ENCODE results near the gene ME3. TPM values are rescaled to one million over a fixed set of nuclear protein-coding genes. Genes with fewer than 3 reads are reported as not detected.

Gene ME3
- total RNA-seq, 1 donor from 2014 or later = 4.1 TPM

- Mint-ChIP-seq H3K4me1 (ENCODE audit: low read depth) (peaks cover 24% of the 10 kb centered on the region), H3K4me3 (ENCODE audit: low read depth) (no peak overlapping the region), H3K27ac (peak overlapping the region; percentile 67), H3K36me3 (ENCODE audit: low read depth) (no peaks in the 10 kb centered on the region), H3K9me3 (no peaks in the 10 kb centered on the region), H3K27me3 (ENCODE audit: low read depth) (peaks cover 8% of the 10 kb centered on the region)
- intact Hi-C loops (cut with micrococcal nuclease) = loop anchor here (1.0 to 10.0 kb wide), 6 partner anchors 50 to 832 kb away; partner anchors contain the start of gene CCDC83
- DNase-seq (ENCODE audit: low spot score) = no peak
Observed at GRCh38 chr11:86687185-86687778, 14.9 kb upstream of the ME3 start.

GRCh38 chr11:86686531-86686930 is 14.1 kb upstream of the ME3 start:
- intact Hi-C loops (cut with micrococcal nuclease) = loop anchor here (5.0 to 10.0 kb wide), 4 partner anchors 49 to 832 kb away; partner anchors contain the start of gene CCDC83
- Mint-ChIP-seq H3K4me3 (ENCODE audit: low read depth) (no peak overlapping the region), H3K9me3 (no peaks in the 10 kb centered on the region), H3K27ac (peak overlapping the region; percentile 67), H3K36me3 (ENCODE audit: low read depth) (no peaks in the 10 kb centered on the region), H3K27me3 (ENCODE audit: low read depth) (peaks cover 2% of the 10 kb centered on the region), H3K4me1 (ENCODE audit: low read depth) (peaks cover 24% of the 10 kb centered on the region)
- no peak for DNase-seq (ENCODE audit: low spot score)

GRCh38 chr11:86681483-86681756 is 9.0 kb upstream of the ME3 start:
- H3K27ac Mint-ChIP-seq = no peak overlapping the region
- H3K4me1 Mint-ChIP-seq (ENCODE audit: low read depth) = peaks cover 2% of the 10 kb centered on the region
- no peak overlapping the region for H3K4me3 Mint-ChIP-seq (ENCODE audit: low read depth)
- no peak for DNase-seq (ENCODE audit: low spot score)
- intact Hi-C loops (cut with micrococcal nuclease) = loop anchor here (10.0 kb wide), 1 partner anchor 827 kb away; the partner anchor contains the start of gene CCDC83
- H3K36me3 Mint-ChIP-seq (ENCODE audit: low read depth) = no peaks in the 10 kb centered on the region
- peaks cover 2% of the 10 kb centered on the region for H3K27me3 Mint-ChIP-seq (ENCODE audit: low read depth)
- H3K9me3 Mint-ChIP-seq = no peaks in the 10 kb centered on the region

- peaks cover 2% of the 10 kb centered on the region for H3K27me3 Mint-ChIP-seq (ENCODE audit: low read depth)
- no peak overlapping the region for H3K27ac Mint-ChIP-seq
- no peaks in the 10 kb centered on the region for H3K36me3 Mint-ChIP-seq (ENCODE audit: low read depth)
- intact Hi-C loops (cut with micrococcal nuclease) = loop anchor here (10.0 kb wide), 1 partner anchor 826 kb away; the partner anchor contains the start of gene CCDC83
- H3K4me3 Mint-ChIP-seq (ENCODE audit: low read depth) = no peak overlapping the region
- H3K9me3 Mint-ChIP-seq = no peaks in the 10 kb centered on the region
- DNase-seq (ENCODE audit: low spot score) = no peak
- H3K4me1 Mint-ChIP-seq (ENCODE audit: low read depth) = peaks cover 2% of the 10 kb centered on the region
Observed at GRCh38 chr11:86680716-86681482, 8.5 kb upstream of the ME3 start.

- no peak for DNase-seq (ENCODE audit: low spot score)
- Mint-ChIP-seq H3K27ac (no peak overlapping the region), H3K4me3 (ENCODE audit: low read depth) (no peak overlapping the region), H3K27me3 (ENCODE audit: low read depth) (peaks cover 2% of the 10 kb centered on the region), H3K36me3 (ENCODE audit: low read depth) (no peaks in the 10 kb centered on the region), H3K9me3 (no peaks in the 10 kb centered on the region), H3K4me1 (ENCODE audit: low read depth) (peaks cover 2% of the 10 kb centered on the region)
- intact Hi-C loops (cut with micrococcal nuclease) = loop anchor here (5.0 kb wide), 1 partner anchor 222 kb away; no protein-coding TSS in a partner anchor
Observed at GRCh38 chr11:86678823-86679222, 6.4 kb upstream of the ME3 start.

GRCh38 chr11:86678296-86678695 is 5.9 kb upstream of the ME3 start:
- Mint-ChIP-seq H3K9me3 (no peaks in the 10 kb centered on the region), H3K36me3 (ENCODE audit: low read depth) (no peaks in the 10 kb centered on the region), H3K4me3 (ENCODE audit: low read depth) (no peak overlapping the region), H3K4me1 (ENCODE audit: low read depth) (peaks cover 2% of the 10 kb centered on the region), H3K27ac (no peak overlapping the region), H3K27me3 (ENCODE audit: low read depth) (peaks cover 4% of the 10 kb centered on the region)
- intact Hi-C loops (cut with micrococcal nuclease) = loop anchor here (5.0 kb wide), 1 partner anchor 221 kb away; no protein-coding TSS in a partner anchor
- no peak for DNase-seq (ENCODE audit: low spot score)

GRCh38 chr11:86676533-86677154 is 4.2 kb upstream of the ME3 start:
- no peak overlapping the region for H3K4me3 Mint-ChIP-seq (ENCODE audit: low read depth)
- H3K36me3 Mint-ChIP-seq (ENCODE audit: low read depth) = no peaks in the 10 kb centered on the region
- H3K9me3 Mint-ChIP-seq = no peaks in the 10 kb centered on the region
- H3K27me3 Mint-ChIP-seq (ENCODE audit: low read depth) = peaks cover 5% of the 10 kb centered on the region
- H3K27ac Mint-ChIP-seq = no peak overlapping the region
- intact Hi-C loops (cut with micrococcal nuclease) = loop anchor here (5.0 kb wide), 1 partner anchor 219 kb away; no protein-coding TSS in a partner anchor
- H3K4me1 Mint-ChIP-seq (ENCODE audit: low read depth) = peaks cover 5% of the 10 kb centered on the region
- DNase-seq (ENCODE audit: low spot score) = no peak

GRCh38 chr11:86676010-86676409 is 3.6 kb upstream of the ME3 start:
- peaks cover 10% of the 10 kb centered on the region for H3K27me3 Mint-ChIP-seq (ENCODE audit: low read depth)
- no peaks in the 10 kb centered on the region for H3K9me3 Mint-ChIP-seq
- no peak for DNase-seq (ENCODE audit: low spot score)
- H3K36me3 Mint-ChIP-seq (ENCODE audit: low read depth) = no peaks in the 10 kb centered on the region
- intact Hi-C loops (cut with micrococcal nuclease) = loop anchor here (5.0 kb wide), 1 partner anchor 219 kb away; no protein-coding TSS in a partner anchor
- no peak overlapping the region for H3K27ac Mint-ChIP-seq
- peaks cover 9% of the 10 kb centered on the region for H3K4me1 Mint-ChIP-seq (ENCODE audit: low read depth)
- H3K4me3 Mint-ChIP-seq (ENCODE audit: low read depth) = no peak overlapping the region

GRCh38 chr11:86675017-86675416 is 2.6 kb upstream of the ME3 start:
- Mint-ChIP-seq H3K27me3 (ENCODE audit: low read depth) (peaks cover 17% of the 10 kb centered on the region), H3K27ac (no peak overlapping the region), H3K4me1 (ENCODE audit: low read depth) (peaks cover 9% of the 10 kb centered on the region), H3K4me3 (ENCODE audit: low read depth) (no peak overlapping the region), H3K36me3 (ENCODE audit: low read depth) (no peaks in the 10 kb centered on the region), H3K9me3 (no peaks in the 10 kb centered on the region)
- intact Hi-C loops (cut with micrococcal nuclease) = loop anchor here (5.0 kb wide), 1 partner anchor 218 kb away; no protein-coding TSS in a partner anchor
- no peak for DNase-seq (ENCODE audit: low spot score)

GRCh38 chr11:86673872-86674750 is 1.7 kb upstream of the ME3 start:
- intact Hi-C loops (cut with micrococcal nuclease) = no loop called here
- peaks cover 26% of the 10 kb centered on the region for H3K27me3 Mint-ChIP-seq (ENCODE audit: low read depth)
- no peaks in the 10 kb centered on the region for H3K9me3 Mint-ChIP-seq
- H3K4me3 Mint-ChIP-seq (ENCODE audit: low read depth) = no peak overlapping the region
- H3K4me1 Mint-ChIP-seq (ENCODE audit: low read depth) = peaks cover 9% of the 10 kb centered on the region
- H3K36me3 Mint-ChIP-seq (ENCODE audit: low read depth) = no peaks in the 10 kb centered on the region
- no peak for DNase-seq (ENCODE audit: low spot score)
- H3K27ac Mint-ChIP-seq = no peak overlapping the region

GRCh38 chr11:86673055-86673843 is 833 bp upstream of the ME3 start:
- H3K27me3 Mint-ChIP-seq (ENCODE audit: low read depth) = peaks cover 32% of the 10 kb centered on the region
- H3K9me3 Mint-ChIP-seq = no peaks in the 10 kb centered on the region
- H3K4me3 Mint-ChIP-seq (ENCODE audit: low read depth) = peak overlapping the region; percentile 75
- H3K27ac Mint-ChIP-seq = no peak overlapping the region
- peaks cover 6% of the 10 kb centered on the region for H3K4me1 Mint-ChIP-seq (ENCODE audit: low read depth)
- no peak for DNase-seq (ENCODE audit: low spot score)
- intact Hi-C loops (cut with micrococcal nuclease) = no loop called here
- H3K36me3 Mint-ChIP-seq (ENCODE audit: low read depth) = no peaks in the 10 kb centered on the region
